ENCODE measurements around the gene ARHGEF25. TPM values are rescaled to one million over a fixed set of nuclear protein-coding genes. Genes with fewer than 3 reads are reported as not detected.
"Not testable (repeated sequence)": the region's sequence is repeated elsewhere in the genome, so short reads cannot be mapped to it uniquely, and the experiment has no call there.

The ARHGEF25 gene
- total and polyA plus RNA-seq, 4 donors, result 65.6 to 253 (median 72.5) TPM

- H3K4me1 ChIP-seq (ENCODE audit: control insufficient read depth in 1 of 2, insufficient read depth in 2 of 2, low read length in 2 of 2), result no peaks in the 10 kb centered on the region
- WGBS, 2 donors, result 45 to 57% methylated on average over 3 of the region's 3 CpGs
- H3K4me3 ChIP-seq (ENCODE audit: low read length in 2 of 2), result no peak overlapping the region
- no peaks in the 10 kb centered on the region for H3K36me3 ChIP-seq (ENCODE audit: control insufficient read depth in 1 of 2, insufficient read depth in 2 of 2, low read length in 1 of 2)
- H3K27me3 ChIP-seq (ENCODE audit: control insufficient read depth in 1 of 2, insufficient read depth in 2 of 2, low read length in 1 of 2), result no peaks in the 10 kb centered on the region
- H3K9me3 ChIP-seq (ENCODE audit: control insufficient read depth, low read length), result no peaks in the 10 kb centered on the region
- DNase-seq, result no peak
- no peak for ATAC-seq (ENCODE audit: low FRiP score)
- H3K27ac ChIP-seq (ENCODE audit: low read depth in 1 of 2, low read length in 2 of 2), result no peak overlapping the region
- intact Hi-C loops (cut with DNase I), result no loop called here
Measured at GRCh38 chr12:57654042-57654441, 42.8 kb downstream of the ARHGEF25 start.

DNA sequence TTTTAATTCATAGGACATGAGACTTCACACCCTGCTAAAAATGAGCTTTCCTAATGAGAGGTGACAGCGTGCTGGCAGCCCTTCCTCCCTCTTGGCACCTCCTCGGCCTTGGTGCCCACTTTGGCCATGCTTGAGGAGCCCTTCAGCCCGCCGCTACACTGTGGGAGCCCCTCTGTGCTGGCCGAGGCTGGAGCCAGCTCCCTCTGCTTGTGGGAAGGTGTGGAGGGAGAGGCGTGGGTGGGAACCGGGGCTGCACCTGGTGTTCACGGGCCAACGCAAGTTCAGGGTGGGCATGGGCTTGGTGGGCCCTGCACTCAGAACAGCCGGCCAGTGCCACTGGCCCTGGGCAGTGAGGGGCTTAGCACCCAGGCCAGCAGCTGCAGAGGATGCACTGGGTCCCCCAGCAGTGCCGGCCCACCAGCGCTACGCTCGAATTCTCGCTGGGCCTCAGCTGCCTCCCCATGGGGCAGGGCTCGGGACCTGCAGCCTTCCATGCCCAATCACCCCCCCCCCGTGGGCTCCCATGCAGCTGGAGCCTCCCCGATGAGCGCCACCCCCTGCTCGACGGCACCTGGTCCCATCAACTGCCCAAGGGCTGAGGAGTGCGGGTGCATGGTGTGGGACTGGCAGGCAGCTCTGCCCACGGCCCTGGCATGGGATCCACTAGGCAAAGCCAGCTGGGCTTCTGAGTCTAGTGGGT, 44.5 kb downstream of the ARHGEF25 start:
- H3K4me3 ChIP-seq (ENCODE audit: low read length in 2 of 2), result no peak overlapping the region
- DNase-seq, result no peak
- intact Hi-C loops (cut with DNase I), result no loop called here
- H3K9me3 ChIP-seq (ENCODE audit: control insufficient read depth, low read length), result no peaks in the 10 kb centered on the region
- 80% methylated on average over 20 to 23 of the region's 23 CpGs for WGBS, 2 donors
- H3K36me3 ChIP-seq (ENCODE audit: control insufficient read depth in 1 of 2, insufficient read depth in 2 of 2, low read length in 1 of 2), result no peaks in the 10 kb centered on the region
- no peaks in the 10 kb centered on the region for H3K4me1 ChIP-seq (ENCODE audit: control insufficient read depth in 1 of 2, insufficient read depth in 2 of 2, low read length in 2 of 2)
- H3K27me3 ChIP-seq (ENCODE audit: control insufficient read depth in 1 of 2, insufficient read depth in 2 of 2, low read length in 1 of 2), result no peaks in the 10 kb centered on the region
- H3K27ac ChIP-seq (ENCODE audit: low read depth in 1 of 2, low read length in 2 of 2), result no peak overlapping the region
- no peak for ATAC-seq (ENCODE audit: low FRiP score)

DNA sequence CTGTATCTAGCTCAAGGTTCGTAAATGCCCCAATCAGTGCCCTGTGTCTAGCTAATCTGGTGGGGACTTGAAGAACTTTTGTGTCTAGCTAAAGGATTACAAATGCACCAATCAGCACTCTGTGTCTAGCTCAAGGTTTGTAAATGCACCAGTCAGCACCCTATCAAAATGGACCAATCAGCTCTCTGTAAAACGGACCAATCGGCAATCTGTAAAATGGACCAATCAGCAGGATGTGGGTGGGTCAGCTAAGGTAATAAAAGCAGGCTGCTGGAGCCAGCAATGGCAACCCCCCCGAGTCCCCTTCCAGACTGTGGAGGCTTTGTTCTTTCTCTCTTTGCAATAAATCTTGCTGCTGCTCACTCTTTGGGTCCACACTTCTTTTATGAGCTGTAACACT, 45.2 kb downstream of the ARHGEF25 start:
- H3K4me3 ChIP-seq (ENCODE audit: low read length in 2 of 2); intact Hi-C loops (cut with DNase I); DNase-seq; H3K4me1 ChIP-seq (ENCODE audit: control insufficient read depth in 1 of 2, insufficient read depth in 2 of 2, low read length in 2 of 2); H3K27ac ChIP-seq (ENCODE audit: low read depth in 1 of 2, low read length in 2 of 2); H3K27me3 ChIP-seq (ENCODE audit: control insufficient read depth in 1 of 2, insufficient read depth in 2 of 2, low read length in 1 of 2); ATAC-seq (ENCODE audit: low FRiP score); H3K9me3 ChIP-seq (ENCODE audit: control insufficient read depth, low read length); H3K36me3 ChIP-seq (ENCODE audit: control insufficient read depth in 1 of 2, insufficient read depth in 2 of 2, low read length in 1 of 2): not testable (repeated sequence)
- 79 to 85% methylated on average over 4 of the region's 4 CpGs for WGBS, 2 donors

DNA sequence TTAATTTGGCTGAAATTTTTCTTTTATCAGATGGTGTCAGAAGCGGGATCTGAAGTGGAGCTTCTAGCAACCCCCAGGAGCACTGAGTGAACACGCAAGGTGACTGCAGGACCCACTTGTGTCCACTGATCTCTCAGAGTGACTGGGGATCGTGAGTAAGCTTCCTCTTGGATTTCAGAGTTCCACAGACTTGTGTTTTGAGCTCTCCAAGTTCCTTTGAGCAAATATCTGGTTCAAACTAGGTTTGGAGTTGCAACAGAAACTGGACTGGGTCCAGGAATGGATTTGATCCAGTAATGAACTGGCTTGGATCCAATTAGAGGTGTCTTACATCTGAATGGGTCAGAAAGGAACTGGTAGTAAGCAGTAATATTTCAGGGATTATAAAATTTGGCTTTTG, 46.5 kb downstream of the ARHGEF25 start:
- H3K36me3 ChIP-seq (ENCODE audit: control insufficient read depth in 1 of 2, insufficient read depth in 2 of 2, low read length in 1 of 2), result no peaks in the 10 kb centered on the region
- H3K27ac ChIP-seq (ENCODE audit: low read depth in 1 of 2, low read length in 2 of 2), result no peak overlapping the region
- 57 to 63% methylated on average over 3 of the region's 3 CpGs for WGBS, 2 donors
- no peak for ATAC-seq (ENCODE audit: low FRiP score)
- no peaks in the 10 kb centered on the region for H3K27me3 ChIP-seq (ENCODE audit: control insufficient read depth in 1 of 2, insufficient read depth in 2 of 2, low read length in 1 of 2)
- H3K4me1 ChIP-seq (ENCODE audit: control insufficient read depth in 1 of 2, insufficient read depth in 2 of 2, low read length in 2 of 2), result no peaks in the 10 kb centered on the region
- DNase-seq, result no peak
- intact Hi-C loops (cut with DNase I), result no loop called here
- H3K9me3 ChIP-seq (ENCODE audit: control insufficient read depth, low read length), result no peaks in the 10 kb centered on the region
- H3K4me3 ChIP-seq (ENCODE audit: low read length in 2 of 2), result no peak overlapping the region

DNA sequence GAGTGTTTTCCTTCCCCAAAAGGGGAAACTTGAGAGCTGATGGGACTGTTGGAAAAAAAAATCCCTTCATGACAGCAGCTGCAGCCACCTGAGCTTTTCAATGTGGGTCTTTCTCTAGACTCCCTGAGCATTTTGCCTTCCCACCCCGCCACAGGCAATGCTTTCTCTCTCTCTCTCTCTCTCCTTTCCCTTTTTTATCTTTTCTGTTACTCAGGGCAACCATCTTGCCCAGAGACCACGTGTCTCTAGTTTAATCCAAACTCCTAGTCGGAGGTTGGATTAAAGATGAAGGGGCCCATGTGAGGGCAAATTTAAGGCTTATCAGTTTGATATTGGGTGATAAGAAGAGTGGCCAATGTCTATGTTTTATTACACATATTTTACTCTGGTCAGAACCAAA, 47.7 kb downstream of the ARHGEF25 start:
- Histone ChIP-seq H3K4me3 (ENCODE audit: low read length in 2 of 2) (no peak overlapping the region), H3K27me3 (ENCODE audit: control insufficient read depth in 1 of 2, insufficient read depth in 2 of 2, low read length in 1 of 2) (no peaks in the 10 kb centered on the region), H3K9me3 (ENCODE audit: control insufficient read depth, low read length) (no peaks in the 10 kb centered on the region), H3K27ac (ENCODE audit: low read depth in 1 of 2, low read length in 2 of 2) (no peak overlapping the region), H3K36me3 (ENCODE audit: control insufficient read depth in 1 of 2, insufficient read depth in 2 of 2, low read length in 1 of 2) (no peaks in the 10 kb centered on the region), H3K4me1 (ENCODE audit: control insufficient read depth in 1 of 2, insufficient read depth in 2 of 2, low read length in 2 of 2) (no peaks in the 10 kb centered on the region)
- intact Hi-C loops (cut with DNase I), result no loop called here
- DNase-seq (no peak), ATAC-seq (ENCODE audit: low FRiP score) (no peak)
- WGBS, 2 donors, result 31 to 45% methylated on average over 3 of the region's 3 CpGs

GRCh38 chr12:57661376-57661775, 50.1 kb downstream of the ARHGEF25 start:
- no peaks in the 10 kb centered on the region for H3K36me3 ChIP-seq (ENCODE audit: control insufficient read depth in 1 of 2, insufficient read depth in 2 of 2, low read length in 1 of 2)
- no peaks in the 10 kb centered on the region for H3K9me3 ChIP-seq (ENCODE audit: control insufficient read depth, low read length)
- WGBS, 2 donors, result 87 to 89% methylated on average over 4 of the region's 4 CpGs
- no peak overlapping the region for H3K4me3 ChIP-seq (ENCODE audit: low read length in 2 of 2)
- no peak overlapping the region for H3K27ac ChIP-seq (ENCODE audit: low read depth in 1 of 2, low read length in 2 of 2)
- no peaks in the 10 kb centered on the region for H3K27me3 ChIP-seq (ENCODE audit: control insufficient read depth in 1 of 2, insufficient read depth in 2 of 2, low read length in 1 of 2)
- no peaks in the 10 kb centered on the region for H3K4me1 ChIP-seq (ENCODE audit: control insufficient read depth in 1 of 2, insufficient read depth in 2 of 2, low read length in 2 of 2)
- DNase-seq (no peak), ATAC-seq (ENCODE audit: low FRiP score) (no peak)
- intact Hi-C loops (cut with DNase I), result no loop called here

GRCh38 chr12:57665066-57665820, 54.0 kb downstream of the ARHGEF25 start:
- 85 to 87% methylated on average over 32 to 34 of the region's 34 CpGs for WGBS, 2 donors
- H3K4me1 ChIP-seq (ENCODE audit: control insufficient read depth in 1 of 2, insufficient read depth in 2 of 2, low read length in 2 of 2); H3K9me3 ChIP-seq (ENCODE audit: control insufficient read depth, low read length); intact Hi-C loops (cut with DNase I); H3K4me3 ChIP-seq (ENCODE audit: low read length in 2 of 2); ATAC-seq (ENCODE audit: low FRiP score); H3K27ac ChIP-seq (ENCODE audit: low read depth in 1 of 2, low read length in 2 of 2); H3K36me3 ChIP-seq (ENCODE audit: control insufficient read depth in 1 of 2, insufficient read depth in 2 of 2, low read length in 1 of 2); DNase-seq; H3K27me3 ChIP-seq (ENCODE audit: control insufficient read depth in 1 of 2, insufficient read depth in 2 of 2, low read length in 1 of 2): not testable (repeated sequence)
